B cell (primary cell): ENCODE data around the gene XRCC4.

Source experiments
- EZH2 ChIP-seq: IDR thresholded peaks from 2 replicates; pipeline ENCODE4 v1.6.1; 2012; ENCODE audit warnings: borderline replicate concordance, low read depth, mild to moderate bottlenecking, moderate library complexity, low read length; ENCODE audit not compliant: insufficient read depth, poor library complexity, severe bottlenecking
- TF ChIP-seq, protein P1 (sequence below): fragments of 200-600 bp; IDR thresholded peaks from one replicate; pipeline ENCODE4 v1.8.0; 2022; ENCODE audit warnings: antibody characterized with exemption, mild to moderate bottlenecking

GRCh38 chr5:83251849-83252248 is 174.5 kb downstream of the XRCC4 start:
- TF ChIP-seq, protein P1, sequence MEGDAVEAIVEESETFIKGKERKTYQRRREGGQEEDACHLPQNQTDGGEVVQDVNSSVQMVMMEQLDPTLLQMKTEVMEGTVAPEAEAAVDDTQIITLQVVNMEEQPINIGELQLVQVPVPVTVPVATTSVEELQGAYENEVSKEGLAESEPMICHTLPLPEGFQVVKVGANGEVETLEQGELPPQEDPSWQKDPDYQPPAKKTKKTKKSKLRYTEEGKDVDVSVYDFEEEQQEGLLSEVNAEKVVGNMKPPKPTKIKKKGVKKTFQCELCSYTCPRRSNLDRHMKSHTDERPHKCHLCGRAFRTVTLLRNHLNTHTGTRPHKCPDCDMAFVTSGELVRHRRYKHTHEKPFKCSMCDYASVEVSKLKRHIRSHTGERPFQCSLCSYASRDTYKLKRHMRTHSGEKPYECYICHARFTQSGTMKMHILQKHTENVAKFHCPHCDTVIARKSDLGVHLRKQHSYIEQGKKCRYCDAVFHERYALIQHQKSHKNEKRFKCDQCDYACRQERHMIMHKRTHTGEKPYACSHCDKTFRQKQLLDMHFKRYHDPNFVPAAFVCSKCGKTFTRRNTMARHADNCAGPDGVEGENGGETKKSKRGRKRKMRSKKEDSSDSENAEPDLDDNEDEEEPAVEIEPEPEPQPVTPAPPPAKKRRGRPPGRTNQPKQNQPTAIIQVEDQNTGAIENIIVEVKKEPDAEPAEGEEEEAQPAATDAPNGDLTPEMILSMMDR: no peak
- TF ChIP-seq EZH2: no peak
